HG03460 (cell line): ENCODE results near the gene SC5D.

Experiments used
- ATAC-seq: cut with Tn5 transposase; IDR thresholded peaks from one replicate; pipeline ENCODE4 v1.9.1; 2021; ENCODE audit not compliant: unreplicated experiment

Gene SC5D

GRCh38 chr11:121291896-121292494 lies 576 bp upstream of the SC5D start:
- ATAC-seq = peak; percentile 27

GRCh38 chr11:121293288-121293594 lies 670 bp downstream of the SC5D start:
- no peak for ATAC-seq

GRCh38 chr11:121295246-121296029 lies 2.9 kb downstream of the SC5D start:
- no peak for ATAC-seq

- no peak for ATAC-seq
Observed at GRCh38 chr11:121297872-121298271, 5.3 kb downstream of the SC5D start.

GRCh38 chr11:121298774-121299173 lies 6.2 kb downstream of the SC5D start:
- ATAC-seq = no peak

- no peak for ATAC-seq
Observed at GRCh38 chr11:121299417-121299816, 6.8 kb downstream of the SC5D start.

- no peak for ATAC-seq
Observed at GRCh38 chr11:121300313-121300971, 7.9 kb downstream of the SC5D start.

- no peak for ATAC-seq
Observed at GRCh38 chr11:121300972-121301699, 8.6 kb downstream of the SC5D start.

- no peak for ATAC-seq
Observed at GRCh38 chr11:121304759-121305158, 12.2 kb downstream of the SC5D start.

- ATAC-seq = no peak
Observed at GRCh38 chr11:121308816-121309215, 16.2 kb downstream of the SC5D start.

GRCh38 chr11:121309688-121310087 lies 17.1 kb downstream of the SC5D start:
- peak; percentile 89 for ATAC-seq

GRCh38 chr11:121310908-121311307 lies 18.3 kb downstream of the SC5D start:
- ATAC-seq = no peak

GRCh38 chr11:121311373-121311772 lies 18.8 kb downstream of the SC5D start:
- ATAC-seq = no peak

- no peak for ATAC-seq
Observed at GRCh38 chr11:121312483-121312882, 19.9 kb downstream of the SC5D start.

- no peak for ATAC-seq
Observed at GRCh38 chr11:121318848-121319834, 26.6 kb downstream of the SC5D start.

GRCh38 chr11:121321614-121322243 lies 29.2 kb downstream of the SC5D start:
- ATAC-seq = peak; percentile 80

GRCh38 chr11:121323046-121323607 lies 30.6 kb downstream of the SC5D start:
- no peak for ATAC-seq

GRCh38 chr11:121326230-121326629 lies 33.7 kb downstream of the SC5D start:
- ATAC-seq = no peak

- ATAC-seq = no peak
Observed at GRCh38 chr11:121327553-121327952, 35.0 kb downstream of the SC5D start.
